HG02852 (cell line): ENCODE results near the gene MBD5.

Experiments used
- ATAC-seq: cut with Tn5 transposase; IDR thresholded peaks from one replicate; pipeline ENCODE4 v1.9.1; 2021; ENCODE audit warnings: mild to moderate bottlenecking, moderate library complexity; ENCODE audit not compliant: unreplicated experiment

The MBD5 gene

DNA sequence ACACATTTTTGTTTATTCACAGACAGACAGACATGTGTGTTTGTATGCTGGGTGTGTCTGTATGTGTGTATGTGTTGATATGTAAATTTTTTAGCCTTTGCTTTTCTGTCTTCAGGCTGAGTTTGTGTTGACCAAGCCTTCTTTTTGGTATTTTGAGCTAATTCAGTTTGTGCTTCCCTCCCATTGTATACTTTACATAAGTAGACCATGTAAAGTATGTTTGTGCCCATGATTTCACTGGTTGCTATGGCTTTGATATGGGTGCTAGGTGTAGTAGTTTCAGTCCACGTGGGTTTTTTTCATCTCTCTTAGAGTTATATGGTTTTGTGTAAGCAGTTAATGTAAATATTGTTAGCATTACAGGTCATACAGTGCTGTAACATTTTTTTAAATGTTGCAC is 494.2 kb downstream of the MBD5 start:
- no peak for ATAC-seq

DNA sequence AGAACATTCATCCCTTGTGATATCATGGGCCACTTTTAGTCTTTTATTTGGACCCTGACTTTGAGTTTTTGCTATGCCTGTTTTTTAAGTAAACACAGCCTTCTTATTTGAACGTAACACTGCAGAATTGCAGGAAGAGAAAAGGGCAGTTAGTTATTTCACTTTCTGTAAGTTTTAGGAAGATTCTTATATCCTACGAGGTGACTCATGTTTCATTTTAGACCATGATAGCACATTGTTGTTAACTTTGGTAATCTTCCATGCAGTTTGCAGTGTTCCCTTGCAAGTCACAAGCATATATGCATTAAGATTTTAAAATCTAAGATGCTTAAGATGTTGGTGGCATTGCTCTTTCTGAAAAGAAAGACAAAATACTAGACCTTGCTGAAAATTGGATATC is 495.1 kb downstream of the MBD5 start:
- ATAC-seq = no peak

DNA sequence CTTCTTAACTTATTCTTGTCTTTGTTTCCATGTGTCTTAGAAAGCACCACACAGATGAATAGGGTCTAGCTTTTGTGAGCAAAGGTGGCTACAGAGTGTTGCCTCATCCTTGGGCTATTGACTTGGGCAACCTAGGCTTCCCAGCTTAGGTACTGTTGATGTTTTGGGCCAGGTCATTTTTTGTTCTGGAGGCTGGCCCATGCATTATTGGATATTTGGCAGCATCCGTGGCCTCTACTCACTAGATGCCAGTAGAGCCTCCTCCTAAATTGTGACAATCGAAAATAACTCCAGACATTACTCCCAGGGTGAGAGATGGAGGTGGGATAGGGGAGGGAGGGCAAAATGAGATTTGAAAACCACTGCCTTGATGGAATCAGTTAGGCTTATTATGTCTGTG is 496.4 kb downstream of the MBD5 start:
- no peak for ATAC-seq

DNA sequence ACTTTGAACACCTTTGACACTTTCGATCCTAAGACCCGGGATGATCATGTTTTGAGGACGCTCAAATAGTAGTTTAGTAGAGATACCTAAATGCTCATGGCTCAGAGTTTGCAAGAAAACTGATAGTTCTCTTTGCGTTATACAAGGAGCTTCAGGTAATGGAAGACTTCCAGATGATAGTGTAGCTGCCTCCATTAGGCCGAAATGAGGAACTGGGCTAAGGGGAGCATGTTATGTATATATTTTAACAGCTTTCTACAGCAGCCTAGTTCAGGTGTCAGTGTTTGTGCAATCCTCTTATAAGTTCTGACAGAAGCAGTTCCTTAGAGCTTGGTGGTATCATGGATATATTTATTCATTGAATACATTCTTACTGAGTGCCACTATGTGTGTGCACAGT is 496.9 kb downstream of the MBD5 start:
- no peak for ATAC-seq

DNA sequence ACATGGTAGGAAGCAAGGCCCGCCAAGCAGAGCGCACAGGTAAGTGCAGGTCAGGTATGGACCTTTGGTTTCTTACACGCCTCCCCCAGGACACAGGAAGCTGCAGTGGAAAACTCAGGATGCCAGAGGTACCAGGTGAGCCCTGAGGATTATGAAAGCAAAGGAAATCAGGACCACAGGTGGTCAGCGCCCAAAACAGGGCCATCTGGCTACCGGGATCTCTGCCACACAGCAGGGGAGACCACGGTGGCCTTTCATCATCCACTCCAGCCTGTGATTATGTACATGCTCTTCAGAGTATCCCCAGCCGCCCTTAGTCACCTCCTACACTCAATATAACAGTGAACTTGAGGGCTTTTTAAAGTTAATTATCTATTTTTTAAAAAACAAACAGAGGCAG is 498.1 kb downstream of the MBD5 start:
- ATAC-seq = no peak

DNA sequence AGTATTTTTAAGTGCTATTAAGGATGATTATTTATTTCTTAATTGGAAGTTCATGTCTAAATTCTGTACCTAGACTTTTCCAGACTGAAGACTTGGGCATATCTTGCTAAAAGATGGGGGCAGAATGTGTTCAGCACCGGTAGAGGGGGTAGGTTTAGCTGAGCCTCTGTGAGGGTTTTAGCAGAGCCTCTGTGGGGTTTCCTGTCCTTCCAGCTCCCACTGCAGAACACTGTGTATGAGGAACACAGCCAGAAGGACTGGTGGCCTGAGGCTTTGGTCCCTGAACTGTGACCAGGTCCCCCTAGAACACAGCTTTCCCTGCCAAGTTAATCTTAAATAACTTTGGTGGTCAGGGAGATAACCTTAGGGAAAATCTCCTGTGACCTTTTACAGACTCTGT is 500.3 kb downstream of the MBD5 start:
- no peak for ATAC-seq

DNA sequence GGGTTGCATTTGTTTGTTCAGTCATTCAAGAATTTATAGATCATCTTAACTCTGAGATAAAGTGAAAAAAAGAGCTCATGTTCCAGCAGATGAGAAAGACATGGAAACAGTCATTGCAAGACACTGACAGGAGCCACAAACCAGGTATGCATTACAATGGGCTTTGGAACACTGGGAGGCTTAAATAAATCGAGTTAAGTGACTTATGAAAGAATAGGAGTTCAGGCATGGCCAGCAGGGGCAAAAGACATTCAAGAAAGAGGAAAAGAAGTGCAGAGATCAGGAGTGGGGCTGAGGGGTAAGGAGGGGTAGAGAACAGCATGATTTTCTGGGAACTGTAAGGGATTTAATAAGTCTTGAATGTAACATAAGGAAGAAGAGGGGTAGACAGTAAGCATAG is 502.4 kb downstream of the MBD5 start:
- no peak for ATAC-seq

DNA sequence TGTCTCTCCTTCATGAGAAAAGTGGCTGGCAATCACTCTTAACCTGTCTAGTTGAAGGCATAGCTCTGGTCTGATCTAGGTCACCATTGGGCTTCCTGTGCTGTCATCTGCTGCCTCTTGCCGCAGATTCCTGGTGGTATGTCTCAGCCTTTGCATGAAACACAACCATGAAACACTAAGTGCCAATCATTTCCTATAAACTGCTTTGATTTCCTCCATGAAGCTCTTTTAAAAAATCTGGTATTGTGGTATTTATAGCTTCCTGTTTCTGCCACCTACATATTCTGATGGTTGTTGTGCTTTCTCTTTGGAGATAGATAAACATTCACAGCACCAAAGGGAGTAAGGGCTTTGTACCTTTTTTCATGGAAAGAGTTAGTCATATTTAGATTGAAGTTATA is 503.6 kb downstream of the MBD5 start:
- ATAC-seq = no peak

DNA sequence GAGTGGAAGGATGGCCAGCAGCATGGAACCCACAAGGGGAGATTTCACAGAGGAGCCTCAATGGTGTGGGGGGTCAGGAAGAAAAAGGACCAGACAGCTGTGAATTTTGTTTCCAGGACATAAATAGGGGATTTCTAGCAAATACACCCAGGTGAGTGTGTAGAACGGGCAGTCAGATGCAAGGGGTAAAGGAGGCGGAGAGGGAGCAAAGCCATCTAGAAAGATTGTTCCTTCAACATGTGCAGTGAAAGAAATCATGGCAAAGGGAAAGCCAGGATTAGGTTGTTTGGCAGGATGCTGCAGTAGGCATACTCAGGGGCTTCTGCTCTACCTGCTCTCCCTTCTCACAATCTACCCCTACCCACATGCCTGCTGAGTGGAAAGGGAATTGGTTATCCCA is 504.2 kb downstream of the MBD5 start:
- no peak for ATAC-seq

DNA sequence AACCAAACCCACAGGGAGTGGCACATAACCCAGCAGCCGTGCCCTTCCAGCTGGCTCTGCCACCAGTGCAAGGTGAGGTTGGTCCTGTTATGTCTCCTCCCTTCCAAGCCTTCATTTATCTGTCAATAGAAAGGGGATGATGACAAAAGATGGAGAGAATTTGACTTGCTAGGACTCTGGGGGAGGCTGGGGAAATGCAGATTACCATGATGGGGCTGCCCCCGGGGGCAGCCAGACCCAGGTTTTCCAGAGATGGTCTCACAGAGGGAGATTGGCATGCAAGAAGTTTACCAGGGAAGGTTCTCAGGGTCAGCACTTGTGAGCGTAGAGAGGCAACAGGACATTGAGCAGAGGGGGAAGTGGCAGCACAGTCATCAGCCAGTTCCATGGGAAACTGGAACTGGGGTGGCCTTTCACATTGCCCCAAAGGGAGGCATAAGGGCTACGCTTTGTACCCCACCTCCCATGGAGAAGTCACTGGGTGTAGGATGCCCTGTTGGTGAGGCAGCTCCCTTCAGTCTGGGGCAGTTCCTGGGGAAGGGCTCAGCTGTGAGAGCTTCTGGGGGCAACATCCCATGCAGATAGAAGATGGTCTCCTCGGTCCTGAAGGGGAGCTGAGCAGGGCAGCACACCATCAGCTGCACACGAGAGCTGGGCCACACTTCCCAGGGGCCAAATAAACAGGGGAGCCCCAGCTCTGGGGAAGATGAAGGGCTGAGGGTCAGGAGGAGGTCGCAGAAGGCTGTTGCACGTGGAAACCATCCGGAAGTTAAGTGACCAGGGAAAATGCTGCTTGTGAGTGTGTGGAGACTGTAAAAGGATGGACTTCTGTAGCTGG is 505.8 kb downstream of the MBD5 start:
- no peak for ATAC-seq

DNA sequence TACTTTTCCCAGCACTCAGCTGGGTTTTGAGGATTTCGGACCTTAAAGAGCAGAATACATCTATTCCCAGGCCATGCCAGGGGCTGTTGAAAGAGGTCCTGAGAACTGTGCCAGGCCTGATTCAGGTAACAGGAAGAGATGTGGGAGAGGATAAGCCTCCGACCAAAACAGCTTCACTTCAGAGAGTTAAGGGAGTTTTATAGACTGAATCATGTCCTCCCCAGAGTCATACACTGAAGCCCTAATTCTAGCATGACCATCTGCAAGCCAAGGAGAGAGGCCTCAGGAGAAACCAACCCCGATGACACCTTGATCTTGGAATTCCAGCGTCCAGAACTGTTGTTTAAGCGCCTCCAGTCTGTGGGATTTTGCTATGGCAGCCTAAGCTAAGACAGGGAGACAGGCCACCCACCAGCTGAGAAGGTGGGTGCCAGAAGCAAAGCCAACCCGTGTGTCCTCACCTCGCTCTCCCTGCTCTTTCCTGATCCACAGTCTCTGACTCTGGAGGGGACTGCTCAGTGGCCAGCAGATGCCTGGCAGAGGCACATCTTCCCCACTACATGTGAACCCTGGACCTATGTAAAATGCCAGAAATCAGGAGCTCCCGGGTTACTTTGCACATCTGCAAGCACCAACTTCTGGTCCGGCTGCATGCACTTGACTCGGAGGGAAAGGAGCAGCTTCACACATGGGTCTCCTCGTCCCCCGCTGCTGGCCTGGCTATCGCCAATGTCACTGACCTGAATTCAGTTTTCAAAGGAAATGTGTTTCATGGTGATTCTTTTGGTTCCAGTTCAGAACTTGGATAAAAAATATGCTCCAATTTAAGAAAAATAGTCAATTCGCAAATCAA is 506.8 kb downstream of the MBD5 start:
- no peak for ATAC-seq

DNA sequence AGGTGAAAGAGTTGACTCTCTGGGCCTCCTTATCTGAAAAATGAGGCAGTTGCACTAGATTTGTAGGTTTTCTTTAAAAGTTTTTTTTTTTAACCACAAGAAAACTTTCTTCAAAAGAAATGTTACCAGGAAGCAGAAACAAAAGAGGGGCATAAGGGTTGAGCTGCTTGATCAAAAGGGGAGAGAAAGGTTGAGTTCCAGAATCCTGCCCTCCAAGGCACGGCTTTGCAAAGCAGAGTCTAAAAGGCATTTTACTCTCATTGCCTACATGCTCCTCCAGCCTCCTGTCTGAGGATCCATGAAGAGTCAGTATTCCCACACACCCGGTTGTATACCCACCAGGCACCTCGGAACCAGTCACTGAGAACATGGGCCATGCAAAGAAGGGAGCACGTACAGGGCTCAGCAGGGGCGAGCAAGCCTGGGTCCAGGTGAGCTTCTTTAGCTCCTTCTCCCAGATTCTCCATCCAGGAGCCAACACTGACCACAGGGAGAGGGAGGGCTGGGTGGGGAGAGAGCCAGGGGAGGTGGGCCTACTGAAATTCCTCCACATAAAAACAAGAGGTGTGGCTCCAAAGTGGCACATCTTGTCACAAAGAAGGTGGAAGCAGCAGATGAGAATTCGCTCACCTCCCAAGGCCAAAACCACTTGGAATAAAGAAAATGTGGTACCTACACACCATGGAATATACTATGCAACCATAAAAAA is 507.6 kb downstream of the MBD5 start:
- no peak for ATAC-seq

DNA sequence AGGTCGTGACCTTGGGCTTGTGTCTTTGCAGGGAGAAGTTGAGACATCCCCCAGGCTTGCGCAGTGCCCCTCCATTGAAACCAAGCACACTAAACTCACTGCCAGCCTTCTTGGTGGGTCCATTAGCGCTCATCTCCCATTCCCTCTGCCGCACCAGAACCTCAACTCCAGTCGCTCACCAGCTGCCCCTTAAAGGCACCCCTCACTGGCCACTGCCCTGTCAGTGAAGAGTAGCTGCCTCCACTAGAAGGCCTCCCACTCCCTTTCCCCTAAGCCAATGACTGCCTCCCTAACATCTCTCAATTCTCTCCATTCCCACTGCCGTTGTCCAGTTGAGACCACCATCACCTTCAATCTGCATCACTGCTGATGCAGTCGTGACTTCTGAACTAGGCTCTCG is 508.9 kb downstream of the MBD5 start:
- no peak for ATAC-seq

DNA sequence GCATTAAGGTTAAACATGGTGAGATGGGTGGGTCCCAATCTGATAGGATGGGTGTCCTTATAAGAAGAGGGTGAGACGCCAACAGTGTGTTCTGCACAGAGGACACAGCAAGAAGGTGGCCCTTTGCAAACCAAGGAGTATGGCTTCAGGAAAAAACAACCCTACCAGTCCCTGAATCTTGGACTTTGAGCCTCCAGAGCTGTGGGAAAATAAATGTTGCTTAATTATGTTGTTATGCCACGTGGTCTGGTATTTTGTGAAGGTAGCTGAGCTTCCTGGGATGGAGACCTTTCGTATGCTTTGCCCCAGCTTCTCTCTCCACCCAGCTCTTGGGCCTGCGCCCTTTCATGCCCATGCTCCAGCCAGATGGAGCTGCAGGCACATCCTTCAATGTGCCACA is 509.5 kb downstream of the MBD5 start:
- ATAC-seq = no peak

DNA sequence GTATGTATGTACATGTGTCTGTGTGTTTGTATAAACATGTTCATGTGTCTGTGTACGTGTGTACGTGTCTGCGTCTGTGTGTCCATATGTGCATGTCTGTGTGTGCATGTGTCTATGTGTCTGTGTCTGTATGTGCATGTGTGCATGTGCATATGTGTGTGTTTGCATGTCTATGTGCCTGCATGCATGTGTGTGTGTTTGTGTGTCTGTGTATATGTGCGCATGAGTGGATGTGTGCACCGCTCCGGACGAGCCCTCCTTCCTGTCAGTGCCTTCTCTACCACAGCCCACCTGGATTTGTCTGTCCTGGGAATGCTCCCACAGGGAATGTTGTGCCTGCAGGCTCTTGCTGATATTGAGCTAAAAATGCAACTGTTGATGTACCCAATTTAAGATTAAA is 510.3 kb downstream of the MBD5 start:
- no peak for ATAC-seq

DNA sequence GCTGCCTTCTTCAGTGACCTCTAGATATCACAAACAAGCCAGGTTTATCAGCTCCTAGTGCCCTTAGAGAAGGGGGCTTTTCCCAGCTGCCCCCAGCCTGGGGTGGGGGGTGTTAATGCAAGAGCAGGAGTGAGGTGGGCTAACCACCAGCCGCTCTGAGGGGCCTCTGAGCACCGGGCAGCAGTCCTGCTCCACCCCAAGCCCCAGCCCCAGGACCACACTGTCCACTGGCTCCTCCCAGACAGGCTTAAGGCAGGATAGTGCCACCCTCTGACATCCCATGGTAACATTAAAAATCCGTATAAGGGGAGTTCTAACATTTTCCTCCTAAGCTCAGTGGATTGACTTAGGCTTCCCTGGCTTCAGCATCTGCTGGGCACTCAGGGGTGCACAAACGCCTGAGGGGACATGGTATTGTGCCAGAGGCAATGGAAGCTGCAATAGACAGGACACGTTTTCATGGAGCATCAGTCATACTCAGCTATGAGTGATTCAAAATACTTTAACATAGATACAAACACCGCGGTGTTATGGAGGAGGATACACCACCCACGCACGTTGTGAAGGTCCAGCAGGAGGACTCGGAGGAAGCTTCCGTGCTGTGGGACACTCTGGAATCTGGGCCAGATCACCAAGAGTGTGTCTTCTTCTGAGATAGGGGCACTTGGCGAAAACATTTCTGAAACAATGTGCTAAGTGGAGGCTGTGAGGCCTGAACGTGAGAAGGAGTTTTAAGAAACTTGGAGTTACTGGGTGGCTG is 511.0 kb downstream of the MBD5 start:
- ATAC-seq = no peak

DNA sequence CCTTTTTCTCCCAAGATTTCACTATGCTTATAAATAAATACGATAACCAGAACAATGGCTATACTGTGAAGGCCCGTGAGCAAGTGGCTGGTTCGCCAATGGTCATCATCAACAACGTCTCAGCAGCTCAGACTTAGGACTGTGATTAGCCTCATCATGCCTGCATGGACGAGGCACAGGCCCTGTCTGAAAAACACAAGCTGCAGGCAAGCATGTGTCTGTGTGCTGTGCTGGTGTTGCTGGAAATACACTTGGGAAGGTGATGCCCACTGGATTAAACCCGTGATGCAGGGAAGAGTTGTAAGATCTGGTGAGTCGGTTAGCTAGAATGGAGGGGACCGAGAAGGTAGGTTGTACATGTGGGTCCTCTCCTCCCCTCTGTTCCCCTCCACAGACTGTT is 512.1 kb downstream of the MBD5 start:
- no peak for ATAC-seq

DNA sequence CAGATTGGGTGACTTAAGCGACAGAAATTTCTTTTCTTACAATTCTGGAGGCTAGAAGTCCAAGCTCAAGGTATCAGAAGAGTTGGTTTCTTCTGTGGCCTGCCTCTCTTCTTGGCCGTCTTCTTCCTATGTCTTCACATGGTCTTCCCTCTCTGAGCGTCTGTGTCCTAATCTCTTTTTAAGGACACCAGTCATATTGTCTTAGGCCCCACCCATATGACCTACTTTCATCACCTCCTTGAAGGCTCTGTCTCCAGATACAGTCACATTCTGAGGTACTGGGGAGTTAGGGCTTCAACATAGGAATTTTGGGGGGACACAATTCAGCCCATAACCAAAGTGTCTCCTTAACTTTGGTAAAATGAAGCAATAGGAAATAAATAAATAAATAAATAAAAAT is 512.8 kb downstream of the MBD5 start:
- no peak for ATAC-seq

DNA sequence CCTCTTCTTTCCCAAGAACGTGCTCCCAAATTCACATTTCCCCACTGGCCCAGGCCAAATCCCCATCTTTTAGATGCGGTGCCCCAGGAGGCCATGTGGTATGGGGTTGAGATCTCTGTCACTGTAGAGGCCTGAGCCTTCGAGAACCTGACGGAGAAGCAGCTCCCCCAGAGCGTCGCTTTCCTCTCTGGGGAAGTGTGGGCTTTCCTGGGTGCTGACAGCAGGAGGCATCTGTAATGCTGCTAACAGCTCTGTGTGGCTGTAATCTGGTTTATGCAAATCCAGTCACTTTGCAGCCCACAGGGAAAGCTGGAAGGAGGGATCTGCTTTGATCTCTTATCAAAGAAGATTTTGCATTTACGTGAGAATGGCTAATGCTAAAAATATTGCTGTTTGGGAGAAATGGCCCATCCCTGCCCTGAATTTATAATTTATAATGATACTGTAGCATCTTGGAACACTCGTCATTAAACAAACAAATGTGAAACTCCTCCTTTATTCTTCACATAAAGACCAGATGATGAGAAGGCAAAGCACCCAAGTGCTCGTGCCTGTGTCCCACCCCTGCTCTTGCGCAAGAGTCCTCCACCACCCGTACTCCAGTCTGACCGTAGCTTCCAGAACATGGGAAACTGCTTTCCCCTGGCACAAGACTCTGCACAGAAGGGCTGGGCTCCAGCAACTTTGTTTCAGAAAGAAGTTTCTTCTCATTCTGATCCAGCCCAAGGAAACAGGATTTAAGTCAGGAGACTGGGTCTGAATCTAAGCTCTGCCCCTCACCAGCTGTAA is 513.7 kb downstream of the MBD5 start:
- ATAC-seq = no peak

DNA sequence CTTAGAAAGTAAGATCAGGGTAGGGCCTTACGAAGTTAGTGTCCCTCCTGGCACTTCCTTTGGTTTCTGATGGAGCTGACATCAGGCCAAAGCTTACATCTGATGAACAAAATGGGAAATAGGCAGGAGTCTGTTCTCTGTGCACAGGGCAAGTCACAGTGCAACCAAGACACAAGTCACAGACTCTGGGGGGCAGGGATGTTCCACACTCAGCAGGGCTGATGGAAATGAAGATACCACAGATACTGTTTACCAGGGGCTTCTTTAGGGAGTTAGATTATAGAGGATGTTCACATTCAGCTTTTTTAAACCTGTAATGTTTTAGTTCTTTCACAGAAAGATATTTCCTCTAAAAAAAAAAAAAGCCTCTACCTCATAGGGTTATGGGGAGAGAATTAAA is 517.5 kb downstream of the MBD5 start:
- no peak for ATAC-seq
